Stimulated activated CD8-positive, alpha-beta memory T cell treated with anti-CD3 and anti-CD28 coated beads, Interleukin-2, amount 100 ng/mL, for 48 hours (primary cell): ENCODE results near the gene ATOH1.

ENCODE experiments used
- DNase-seq, 2 donors: peaks; one replicate each; pipeline ENCODE4 v3.0.0-alpha.2; 2020; ENCODE audit warnings: low read depth in 2 of 2

The ATOH1 gene

GRCh38 chr4:93834249-93835066, 5.9 kb downstream of the ATOH1 start:
- DNase-seq = no peak

- no peak for DNase-seq
Measured at GRCh38 chr4:93835929-93836328, 7.4 kb downstream of the ATOH1 start.

- no peak for DNase-seq
Measured at GRCh38 chr4:93839704-93840103, 11.2 kb downstream of the ATOH1 start.

- no peak for DNase-seq
Measured at GRCh38 chr4:93841803-93842345, 13.3 kb downstream of the ATOH1 start.

- DNase-seq = no peak
Measured at GRCh38 chr4:93842601-93843252, 14.2 kb downstream of the ATOH1 start.

- no peak for DNase-seq
Measured at GRCh38 chr4:93843772-93844171, 15.2 kb downstream of the ATOH1 start.

GRCh38 chr4:93852680-93853079, 24.1 kb downstream of the ATOH1 start:
- DNase-seq = no peak

GRCh38 chr4:93855926-93856325, 27.4 kb downstream of the ATOH1 start:
- DNase-seq = no peak

- DNase-seq = no peak
Measured at GRCh38 chr4:93865650-93866049, 37.1 kb downstream of the ATOH1 start.

GRCh38 chr4:93867416-93868001, 39.0 kb downstream of the ATOH1 start:
- no peak for DNase-seq

- DNase-seq = no peak
Measured at GRCh38 chr4:93870876-93871458, 42.4 kb downstream of the ATOH1 start.

- DNase-seq = no peak
Measured at GRCh38 chr4:93876754-93877153, 48.2 kb downstream of the ATOH1 start.

- DNase-seq = no peak
Measured at GRCh38 chr4:93878566-93878965, 50.0 kb downstream of the ATOH1 start.

- DNase-seq = no peak
Measured at GRCh38 chr4:93879919-93880318, 51.4 kb downstream of the ATOH1 start.
